ENCODE data around the gene COL9A3. TPM values are rescaled to one million over a fixed set of nuclear protein-coding genes. Genes with fewer than 3 reads are reported as not detected.

COL9A3 gene
- total RNA-seq, 1 experiment from 2014 or later: 136 TPM

- POLR2A ChIA-PET: no interaction called here
- no peak overlapping the region for H3K4me3 Mint-ChIP-seq
- H3K27me3 Mint-ChIP-seq (ENCODE audit: low read depth): no peaks in the 10 kb centered on the region
- TF ChIP-seq ATF3 (CRISPR knock-in tag; conservative IDR thresholded peaks at IDR 0.05): no peak
- no peak for TF ChIP-seq ZNF219 (CRISPR knock-in tag; IDR thresholded peaks at IDR 0.05; ENCODE audit: borderline replicate concordance)
- TF ChIP-seq, protein P1, sequence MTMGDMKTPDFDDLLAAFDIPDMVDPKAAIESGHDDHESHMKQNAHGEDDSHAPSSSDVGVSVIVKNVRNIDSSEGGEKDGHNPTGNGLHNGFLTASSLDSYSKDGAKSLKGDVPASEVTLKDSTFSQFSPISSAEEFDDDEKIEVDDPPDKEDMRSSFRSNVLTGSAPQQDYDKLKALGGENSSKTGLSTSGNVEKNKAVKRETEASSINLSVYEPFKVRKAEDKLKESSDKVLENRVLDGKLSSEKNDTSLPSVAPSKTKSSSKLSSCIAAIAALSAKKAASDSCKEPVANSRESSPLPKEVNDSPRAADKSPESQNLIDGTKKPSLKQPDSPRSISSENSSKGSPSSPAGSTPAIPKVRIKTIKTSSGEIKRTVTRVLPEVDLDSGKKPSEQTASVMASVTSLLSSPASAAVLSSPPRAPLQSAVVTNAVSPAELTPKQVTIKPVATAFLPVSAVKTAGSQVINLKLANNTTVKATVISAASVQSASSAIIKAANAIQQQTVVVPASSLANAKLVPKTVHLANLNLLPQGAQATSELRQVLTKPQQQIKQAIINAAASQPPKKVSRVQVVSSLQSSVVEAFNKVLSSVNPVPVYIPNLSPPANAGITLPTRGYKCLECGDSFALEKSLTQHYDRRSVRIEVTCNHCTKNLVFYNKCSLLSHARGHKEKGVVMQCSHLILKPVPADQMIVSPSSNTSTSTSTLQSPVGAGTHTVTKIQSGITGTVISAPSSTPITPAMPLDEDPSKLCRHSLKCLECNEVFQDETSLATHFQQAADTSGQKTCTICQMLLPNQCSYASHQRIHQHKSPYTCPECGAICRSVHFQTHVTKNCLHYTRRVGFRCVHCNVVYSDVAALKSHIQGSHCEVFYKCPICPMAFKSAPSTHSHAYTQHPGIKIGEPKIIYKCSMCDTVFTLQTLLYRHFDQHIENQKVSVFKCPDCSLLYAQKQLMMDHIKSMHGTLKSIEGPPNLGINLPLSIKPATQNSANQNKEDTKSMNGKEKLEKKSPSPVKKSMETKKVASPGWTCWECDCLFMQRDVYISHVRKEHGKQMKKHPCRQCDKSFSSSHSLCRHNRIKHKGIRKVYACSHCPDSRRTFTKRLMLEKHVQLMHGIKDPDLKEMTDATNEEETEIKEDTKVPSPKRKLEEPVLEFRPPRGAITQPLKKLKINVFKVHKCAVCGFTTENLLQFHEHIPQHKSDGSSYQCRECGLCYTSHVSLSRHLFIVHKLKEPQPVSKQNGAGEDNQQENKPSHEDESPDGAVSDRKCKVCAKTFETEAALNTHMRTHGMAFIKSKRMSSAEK (CRISPR knock-in tag; IDR thresholded peaks at IDR 0.05; ENCODE audit: borderline replicate concordance): no peak
- no peak for TF ChIP-seq ELF4 (CRISPR knock-in tag; IDR thresholded peaks at IDR 0.05; ENCODE audit: low read depth)
- no peak for TF ChIP-seq ESRRA (CRISPR knock-in tag; IDR thresholded peaks at IDR 0.05; ENCODE audit: borderline replicate concordance)
- no peak for TF ChIP-seq IRF2 (CRISPR knock-in tag; IDR thresholded peaks at IDR 0.05; ENCODE audit: borderline replicate concordance, low read depth)
- TF ChIP-seq, protein P2, sequence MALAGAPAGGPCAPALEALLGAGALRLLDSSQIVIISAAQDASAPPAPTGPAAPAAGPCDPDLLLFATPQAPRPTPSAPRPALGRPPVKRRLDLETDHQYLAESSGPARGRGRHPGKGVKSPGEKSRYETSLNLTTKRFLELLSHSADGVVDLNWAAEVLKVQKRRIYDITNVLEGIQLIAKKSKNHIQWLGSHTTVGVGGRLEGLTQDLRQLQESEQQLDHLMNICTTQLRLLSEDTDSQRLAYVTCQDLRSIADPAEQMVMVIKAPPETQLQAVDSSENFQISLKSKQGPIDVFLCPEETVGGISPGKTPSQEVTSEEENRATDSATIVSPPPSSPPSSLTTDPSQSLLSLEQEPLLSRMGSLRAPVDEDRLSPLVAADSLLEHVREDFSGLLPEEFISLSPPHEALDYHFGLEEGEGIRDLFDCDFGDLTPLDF (CRISPR knock-in tag; IDR thresholded peaks at IDR 0.05): no peak
- no peak for TF ChIP-seq GTF2I (CRISPR knock-in tag; conservative IDR thresholded peaks at IDR 0.05)
- TF ChIP-seq NR1H2 (CRISPR knock-in tag; IDR thresholded peaks at IDR 0.05): no peak
- TF ChIP-seq SP1 (CRISPR knock-in tag; conservative IDR thresholded peaks at IDR 0.05): no peak
- TF ChIP-seq ZNF671 (CRISPR knock-in tag; IDR thresholded peaks at IDR 0.05): no peak
- no peak for TF ChIP-seq SMAD3 (CRISPR knock-in tag; IDR thresholded peaks at IDR 0.05; ENCODE audit: borderline replicate concordance)
- no peak for TF ChIP-seq USF2 (CRISPR knock-in tag; IDR thresholded peaks at IDR 0.05)
- TF ChIP-seq, protein P3, sequence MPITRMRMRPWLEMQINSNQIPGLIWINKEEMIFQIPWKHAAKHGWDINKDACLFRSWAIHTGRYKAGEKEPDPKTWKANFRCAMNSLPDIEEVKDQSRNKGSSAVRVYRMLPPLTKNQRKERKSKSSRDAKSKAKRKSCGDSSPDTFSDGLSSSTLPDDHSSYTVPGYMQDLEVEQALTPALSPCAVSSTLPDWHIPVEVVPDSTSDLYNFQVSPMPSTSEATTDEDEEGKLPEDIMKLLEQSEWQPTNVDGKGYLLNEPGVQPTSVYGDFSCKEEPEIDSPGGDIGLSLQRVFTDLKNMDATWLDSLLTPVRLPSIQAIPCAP (CRISPR knock-in tag; IDR thresholded peaks at IDR 0.05): no peak
- no peak for TF ChIP-seq ZBTB21 (CRISPR knock-in tag; IDR thresholded peaks at IDR 0.05; ENCODE audit: borderline replicate concordance)
- no peak for TF ChIP-seq TCF7 (CRISPR knock-in tag; IDR thresholded peaks at IDR 0.05; ENCODE audit: low read depth)
- no peak for TF ChIP-seq HMGXB4 (CRISPR knock-in tag; IDR thresholded peaks at IDR 0.05)
- no peak for TF ChIP-seq MYBL2 (CRISPR knock-in tag; IDR thresholded peaks at IDR 0.05)
- no peak for TF ChIP-seq JAZF1 (CRISPR knock-in tag; IDR thresholded peaks at IDR 0.05)
- H3K36me3 Mint-ChIP-seq: no peaks in the 10 kb centered on the region
- DNase-seq (ENCODE audit: low spot score): no peak
- H3K27ac Mint-ChIP-seq: no peak overlapping the region
- CTCF ChIA-PET: interaction anchor here (1.3 kb wide), 1 partner anchor 67 kb away, joined by 3 read pairs; the partner anchor contains the start of gene NTSR1
- H3K4me1 Mint-ChIP-seq: peaks cover 7% of the 10 kb centered on the region
- ATAC-seq: no peak
- H3K9me3 Mint-ChIP-seq: no peaks in the 10 kb centered on the region
These were observed 40.7 kb upstream of the COL9A3 start for GRCh38 chr20:62776035-62776691.

Measured in WTC11 (cell line).